LHCN-M2 (cell line): ENCODE data around the gene ITGB2. TPM values are rescaled to one million over a fixed set of nuclear protein-coding genes. Genes with fewer than 3 reads are reported as not detected.

Experiments used
- DNase-seq: peaks from one replicate; pipeline ENCODE4 v3.0.0-alpha.2; 2012; ENCODE audit warnings: low read depth
- total RNA-seq: library from RNA; depleted of rRNA; stranded (reverse); fragments of >200 nt; gene quantifications from 2 replicates; pipeline ENCODE4 v1.2.3, GENCODE V29; 2014

ITGB2 gene
- total RNA-seq, 1 experiment from 2014 or later = 3.8 TPM

DNA sequence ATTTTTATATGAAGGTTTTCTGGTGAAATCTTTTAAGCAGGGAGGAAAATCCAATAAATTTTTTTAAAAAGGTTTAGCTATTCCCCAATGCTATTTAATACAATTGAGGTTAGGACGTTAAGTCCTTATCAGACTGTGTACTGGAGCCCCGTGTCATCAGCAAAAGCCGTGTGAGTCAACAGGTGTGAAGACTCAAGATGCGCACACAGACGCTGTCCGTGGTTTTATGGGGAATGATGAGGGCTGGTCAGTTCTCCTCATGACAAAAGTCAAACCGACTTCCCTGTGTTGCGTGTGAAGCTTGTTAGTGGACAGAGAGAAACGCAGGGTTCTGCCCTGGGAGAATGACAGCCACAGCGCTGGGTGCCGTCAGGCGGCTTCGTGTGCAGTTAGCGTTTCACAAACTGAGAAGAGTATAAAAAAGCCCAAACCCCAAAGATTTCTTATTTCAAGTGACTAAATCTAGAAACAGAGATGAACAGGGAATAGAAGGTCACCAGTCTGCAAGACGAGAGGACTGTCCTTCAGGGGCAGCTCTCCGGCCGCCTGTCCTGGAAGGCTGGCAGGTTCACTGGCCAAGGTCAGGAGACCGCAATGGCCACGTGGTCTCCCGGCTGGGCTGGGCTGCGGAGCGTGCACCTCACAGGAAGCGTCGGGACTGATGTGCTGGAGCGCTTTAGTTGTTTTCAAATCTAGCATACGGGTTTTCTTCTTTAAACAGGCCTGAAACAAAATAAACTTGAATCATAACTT lies 69.6 kb downstream of the ITGB2 start:
- DNase-seq = no peak

DNA sequence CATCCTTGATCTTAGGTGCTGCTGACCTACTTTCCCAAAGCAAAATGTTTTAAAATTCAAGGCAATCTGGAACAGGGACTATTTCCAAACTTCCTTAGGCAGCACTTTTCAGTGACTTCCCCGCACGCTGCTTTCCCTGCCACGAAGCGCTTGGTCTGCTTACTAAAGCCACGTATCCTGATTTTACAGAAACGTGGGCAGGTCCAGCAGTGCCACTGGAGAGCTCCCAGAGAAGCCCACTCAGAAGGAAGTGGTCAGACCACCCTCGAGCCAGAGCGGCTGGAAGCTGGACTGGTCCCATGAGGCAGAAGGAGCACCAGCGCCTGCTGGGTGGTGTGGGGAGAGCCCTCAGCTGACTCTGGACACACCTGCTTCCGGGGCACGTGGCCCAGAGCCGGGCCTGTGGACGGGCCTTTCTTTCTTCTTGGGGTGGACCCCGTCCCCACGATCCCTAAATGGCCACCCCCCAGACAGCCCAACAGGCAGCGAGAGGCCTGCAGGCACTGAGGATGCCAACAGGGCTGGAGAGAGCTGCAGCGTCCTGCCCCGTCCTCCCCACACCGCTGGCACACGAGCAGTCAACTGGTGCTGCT lies 70.4 kb downstream of the ITGB2 start:
- DNase-seq = no peak

DNA sequence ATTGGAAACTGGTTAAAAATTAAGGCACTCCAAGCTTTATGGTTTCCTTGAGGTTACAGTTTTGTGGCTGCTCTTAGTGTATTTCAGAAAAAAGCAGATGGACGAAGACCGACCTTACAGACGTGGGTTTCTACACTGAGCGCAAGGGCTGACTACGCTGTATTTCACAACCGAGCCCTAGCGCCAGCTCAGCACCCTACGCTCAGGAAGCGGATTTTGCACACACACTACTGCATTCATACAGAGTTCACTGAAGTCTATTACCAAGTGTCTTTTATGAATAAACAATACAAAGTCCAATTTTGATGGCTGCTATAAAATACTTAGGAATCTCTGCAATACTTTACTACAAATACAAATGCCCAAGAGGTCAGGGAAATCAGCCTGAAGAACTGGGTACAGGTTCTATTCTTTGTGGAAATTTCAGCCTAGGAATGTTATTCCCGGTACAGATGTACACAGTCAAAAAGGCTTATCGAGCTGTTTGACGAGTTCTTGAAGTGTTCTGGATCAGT lies 71.0 kb downstream of the ITGB2 start:
- DNase-seq = no peak

DNA sequence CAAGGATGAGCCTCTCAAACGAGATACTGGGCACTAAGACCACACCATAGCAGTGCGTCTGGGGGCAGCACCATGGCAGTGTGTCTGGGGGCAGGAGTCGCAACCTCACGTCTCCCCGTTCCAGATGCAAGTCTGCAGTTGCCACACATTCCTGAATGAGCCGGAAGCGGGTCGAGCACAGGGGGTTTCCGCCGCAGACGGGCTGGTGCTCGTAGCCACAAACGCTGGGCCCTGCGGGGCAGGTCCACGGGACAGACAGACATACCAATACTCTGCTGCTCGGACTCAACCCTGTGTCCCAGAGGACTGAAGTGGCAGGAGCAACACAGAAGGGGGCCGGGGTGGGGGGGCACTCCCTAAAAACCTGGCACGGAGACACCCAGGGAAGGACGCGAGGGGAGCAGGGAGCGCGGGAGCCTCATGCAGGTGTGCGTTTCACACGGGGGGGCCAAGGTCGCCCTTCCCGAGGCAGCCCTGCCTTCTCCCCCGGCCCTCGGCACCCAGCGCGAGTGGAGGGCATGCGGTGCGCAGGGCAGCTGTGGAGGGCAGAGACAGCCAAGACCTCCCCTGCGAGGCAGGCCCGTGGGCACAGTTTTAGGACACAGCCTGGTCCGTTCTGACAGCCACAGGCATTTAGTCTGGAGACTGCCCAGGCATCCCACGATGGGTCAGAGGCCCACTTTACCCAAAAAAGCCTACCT lies 71.7 kb downstream of the ITGB2 start:
- DNase-seq = no peak

DNA sequence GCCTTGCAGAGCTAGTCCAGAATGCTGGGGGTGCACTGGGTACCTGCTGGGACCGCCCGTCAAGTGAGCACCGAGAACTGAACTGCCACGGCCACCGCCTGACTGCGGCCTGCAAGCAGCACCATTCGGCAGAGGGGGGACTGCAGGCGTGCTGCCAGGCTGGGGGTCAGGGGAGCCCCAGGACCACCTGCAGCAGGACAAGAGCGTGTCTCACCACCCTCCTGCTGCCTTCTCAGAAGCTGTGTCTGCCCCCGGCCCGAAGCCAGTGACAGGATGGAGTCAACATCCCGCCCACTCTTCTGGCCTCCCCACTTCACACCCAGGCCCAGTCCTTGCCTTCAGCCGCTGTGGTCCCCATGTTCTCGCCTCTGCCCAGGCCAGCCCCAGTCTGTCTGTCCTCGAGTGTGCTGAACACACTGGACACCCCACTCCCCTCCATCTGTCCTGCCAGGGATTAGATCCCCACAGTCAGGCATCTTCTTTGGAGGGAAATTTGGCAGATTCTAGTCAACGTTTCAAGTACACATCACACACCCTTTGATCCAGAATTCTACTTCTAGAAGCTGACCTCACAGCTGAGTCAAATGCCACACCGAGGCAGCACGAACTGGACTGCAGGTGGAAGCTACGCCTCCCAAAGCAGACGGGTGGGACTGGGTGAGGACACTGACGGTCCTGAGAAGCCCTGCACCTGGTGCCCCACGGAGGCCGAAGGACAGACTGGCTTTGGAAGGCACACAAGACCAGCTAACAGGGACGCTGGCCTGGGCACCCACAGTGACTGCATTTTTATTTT lies 73.2 kb downstream of the ITGB2 start:
- DNase-seq = no peak

DNA sequence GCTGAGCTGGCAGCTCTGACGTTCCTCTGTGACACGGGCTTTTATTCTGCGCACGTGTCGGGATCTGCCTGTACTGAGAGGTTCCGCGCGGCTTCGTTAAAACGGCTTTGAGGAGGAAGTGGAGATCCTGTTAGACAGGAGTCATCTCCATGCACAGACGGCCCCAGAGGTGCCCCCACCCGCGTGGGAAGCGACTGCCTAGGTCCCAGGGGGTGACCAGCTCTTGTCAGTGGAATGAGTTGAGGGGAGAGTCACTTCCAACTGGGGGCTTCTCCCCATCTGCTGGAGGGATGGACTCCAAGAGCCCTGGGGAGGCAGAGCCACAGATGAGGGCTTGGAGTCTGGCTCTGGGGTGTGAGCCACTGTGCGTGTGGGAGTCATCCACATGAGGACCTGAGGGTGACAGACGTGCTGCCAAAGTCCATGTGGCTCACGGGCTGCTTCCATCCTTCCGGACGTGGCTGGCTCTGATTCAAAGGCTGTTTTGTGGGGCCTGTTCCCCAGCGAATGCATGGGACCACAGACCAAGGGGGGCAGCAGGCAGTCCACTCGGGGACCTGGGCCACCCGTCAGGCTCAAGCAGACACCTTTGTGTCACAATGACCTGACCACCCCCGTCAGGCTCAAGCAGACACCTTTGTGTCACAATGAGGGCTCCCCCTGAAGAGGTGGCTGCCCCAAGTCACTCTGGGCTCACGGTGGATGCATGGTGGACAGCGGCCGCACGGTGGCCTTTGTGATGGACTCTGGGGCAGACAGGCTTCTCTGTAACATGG lies 74.0 kb downstream of the ITGB2 start:
- DNase-seq = peak; percentile 65

DNA sequence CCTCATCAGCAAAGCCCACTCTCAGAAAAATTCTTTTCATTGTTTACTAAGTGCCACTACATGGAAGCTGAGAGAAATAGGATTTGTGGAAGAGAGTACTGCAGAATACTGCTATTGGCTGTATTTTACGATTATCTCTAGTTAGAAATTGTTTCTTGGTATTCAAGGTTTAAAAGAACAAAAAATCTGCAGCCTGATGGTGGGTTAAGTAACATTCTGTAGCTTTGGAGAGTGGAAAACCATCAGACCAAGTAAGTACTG lies 74.5 kb downstream of the ITGB2 start:
- no peak for DNase-seq

DNA sequence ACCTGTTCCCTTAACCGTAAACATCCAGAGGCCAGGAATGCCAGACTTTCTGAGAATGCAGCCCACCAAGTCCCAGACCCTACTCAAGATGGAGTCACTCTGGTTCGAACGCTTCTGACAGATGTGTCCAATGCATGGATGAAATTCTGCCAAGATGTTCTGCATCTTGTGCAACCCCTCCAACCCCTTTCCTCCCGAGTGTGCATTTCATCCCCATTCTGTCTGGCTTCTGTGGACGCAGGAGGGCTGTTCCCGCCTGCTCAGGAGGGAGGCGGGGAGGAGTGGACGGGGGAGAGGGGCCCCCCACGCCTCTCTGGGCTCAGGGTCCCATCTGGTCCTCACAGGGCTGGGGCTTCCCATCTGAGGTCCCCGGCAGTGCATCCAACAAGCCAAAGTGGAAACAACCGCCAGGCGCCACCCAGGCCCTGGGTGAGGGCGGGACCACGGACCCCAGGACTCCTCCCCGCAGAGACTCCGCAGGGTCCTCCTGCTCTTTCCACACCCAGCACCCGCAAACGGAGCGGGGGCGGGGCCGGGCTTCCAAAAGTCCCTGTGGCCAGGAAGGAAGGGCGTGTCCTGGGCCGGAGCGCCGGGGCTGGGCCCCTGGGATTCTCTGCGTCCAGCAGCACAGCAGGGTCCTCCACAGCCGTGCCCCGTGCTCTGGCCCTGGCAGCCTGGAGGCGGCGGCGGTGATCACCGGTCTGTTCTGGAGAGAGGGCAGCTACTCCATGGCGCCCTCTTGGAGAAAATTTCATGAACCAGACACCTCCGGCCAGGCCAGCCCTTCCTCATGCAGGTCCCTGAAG lies 75.1 kb downstream of the ITGB2 start:
- DNase-seq = peak; percentile 69

DNA sequence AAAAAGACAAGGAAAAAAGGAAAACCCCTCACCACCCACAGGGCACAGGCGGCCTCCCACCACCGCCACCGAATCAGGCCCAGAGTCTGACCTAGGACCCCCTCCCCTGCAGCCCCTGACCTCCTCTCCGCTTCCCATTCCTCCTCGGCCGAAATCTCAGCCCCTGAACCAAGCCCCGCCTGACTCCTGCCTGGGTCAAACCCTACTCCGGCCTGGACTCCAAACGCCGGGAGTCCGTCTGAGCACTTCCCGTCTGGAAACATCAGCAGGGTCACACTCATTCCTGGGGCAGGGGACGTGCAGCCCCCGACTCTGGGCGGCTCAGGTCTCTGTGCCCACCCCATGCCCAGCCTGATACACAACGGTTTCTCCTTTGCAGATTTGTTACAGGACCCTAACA lies 76.4 kb downstream of the ITGB2 start:
- no peak for DNase-seq

DNA sequence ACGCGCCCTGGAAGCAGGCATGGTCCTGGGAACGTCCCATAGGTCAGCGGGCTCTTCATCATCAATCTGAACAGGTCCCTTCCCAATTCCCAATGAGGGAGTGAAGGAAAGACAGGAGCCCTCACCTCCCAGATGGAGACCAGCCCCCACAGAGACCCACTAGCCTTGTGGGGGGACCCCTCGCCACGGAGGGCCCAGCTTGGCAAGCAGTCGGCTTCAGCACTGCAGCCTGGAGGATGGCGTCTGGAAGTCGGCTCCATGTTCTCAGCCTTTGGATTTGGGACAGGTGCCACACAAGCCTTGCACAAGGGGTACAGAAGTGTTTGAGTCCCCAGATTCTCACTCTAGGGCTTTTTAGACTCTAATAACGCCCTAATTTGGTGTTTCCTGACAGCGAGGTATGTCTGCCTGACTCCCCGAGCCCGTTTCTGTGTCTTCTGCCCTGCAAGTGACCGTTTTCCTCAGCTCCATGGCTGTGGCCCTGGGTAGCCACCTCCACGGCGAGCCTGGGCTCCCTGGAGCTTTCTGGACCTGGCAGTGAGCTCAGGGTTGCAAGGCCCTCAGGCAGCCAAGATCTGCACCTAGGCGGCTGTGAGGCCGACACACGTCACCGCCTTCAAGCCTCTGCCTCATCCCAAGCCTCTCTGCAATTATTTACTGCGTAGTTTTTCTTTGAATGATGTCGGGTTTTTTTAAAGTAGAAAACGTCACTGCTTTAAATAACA lies 77.8 kb downstream of the ITGB2 start:
- DNase-seq = no peak

DNA sequence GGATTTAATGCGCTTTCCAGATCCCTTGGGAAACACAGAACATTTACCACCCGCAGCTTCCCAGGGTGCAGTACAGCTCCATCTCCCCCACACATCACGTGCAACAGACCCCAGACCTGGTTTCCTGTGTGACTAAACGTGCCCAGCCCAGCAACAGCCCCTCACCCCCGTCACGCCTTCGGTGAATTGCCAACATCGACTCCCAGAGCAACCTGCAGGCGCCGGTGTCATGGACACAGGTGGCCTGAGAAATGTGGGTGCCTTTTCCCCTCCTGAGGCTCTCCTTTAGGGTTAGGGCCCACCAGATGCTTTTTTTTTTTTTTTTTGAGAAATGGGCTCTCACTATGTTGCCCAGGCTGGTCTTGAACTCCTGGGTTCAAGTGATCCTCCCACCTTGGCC lies 78.6 kb downstream of the ITGB2 start:
- no peak for DNase-seq

DNA sequence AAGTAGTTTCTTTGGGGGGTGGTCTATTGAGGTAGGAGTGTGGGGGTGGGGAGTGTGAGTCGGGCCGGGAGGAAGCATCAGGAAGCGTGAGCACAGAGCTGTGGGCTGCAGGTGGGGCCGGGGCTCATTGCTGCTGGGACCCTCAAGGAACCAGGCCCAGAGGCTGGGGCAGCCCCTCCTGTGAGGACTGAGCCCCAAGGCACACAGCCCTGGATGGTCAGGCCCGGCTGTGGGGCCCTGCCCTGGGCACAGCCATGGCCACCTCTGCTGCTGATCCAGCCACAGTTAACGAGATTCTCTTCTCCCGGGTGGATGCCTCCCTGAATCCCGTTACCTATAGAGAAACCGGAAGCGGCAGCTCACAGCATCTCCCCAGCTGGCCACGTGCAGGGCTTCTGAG lies 79.9 kb downstream of the ITGB2 start:
- no peak for DNase-seq

DNA sequence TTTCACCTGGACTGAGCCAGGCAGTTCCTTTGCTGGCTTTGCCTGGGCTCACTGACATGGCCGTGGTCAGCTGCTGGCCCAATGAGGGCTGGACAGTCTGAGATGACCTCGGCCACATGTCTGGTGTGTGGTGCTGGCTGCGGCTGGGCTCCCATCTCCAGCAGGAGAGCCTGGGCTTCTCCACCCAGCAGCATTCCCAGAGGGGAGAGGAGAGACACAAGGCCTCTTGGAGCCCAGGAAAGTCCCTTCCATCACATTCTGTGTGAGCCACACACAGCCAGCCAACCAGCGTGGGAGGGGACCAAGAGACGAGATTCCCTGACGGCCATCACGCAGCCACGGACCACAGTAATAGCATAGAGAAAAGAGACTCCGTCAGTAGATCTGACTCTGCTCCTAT lies 81.7 kb downstream of the ITGB2 start:
- no peak for DNase-seq

DNA sequence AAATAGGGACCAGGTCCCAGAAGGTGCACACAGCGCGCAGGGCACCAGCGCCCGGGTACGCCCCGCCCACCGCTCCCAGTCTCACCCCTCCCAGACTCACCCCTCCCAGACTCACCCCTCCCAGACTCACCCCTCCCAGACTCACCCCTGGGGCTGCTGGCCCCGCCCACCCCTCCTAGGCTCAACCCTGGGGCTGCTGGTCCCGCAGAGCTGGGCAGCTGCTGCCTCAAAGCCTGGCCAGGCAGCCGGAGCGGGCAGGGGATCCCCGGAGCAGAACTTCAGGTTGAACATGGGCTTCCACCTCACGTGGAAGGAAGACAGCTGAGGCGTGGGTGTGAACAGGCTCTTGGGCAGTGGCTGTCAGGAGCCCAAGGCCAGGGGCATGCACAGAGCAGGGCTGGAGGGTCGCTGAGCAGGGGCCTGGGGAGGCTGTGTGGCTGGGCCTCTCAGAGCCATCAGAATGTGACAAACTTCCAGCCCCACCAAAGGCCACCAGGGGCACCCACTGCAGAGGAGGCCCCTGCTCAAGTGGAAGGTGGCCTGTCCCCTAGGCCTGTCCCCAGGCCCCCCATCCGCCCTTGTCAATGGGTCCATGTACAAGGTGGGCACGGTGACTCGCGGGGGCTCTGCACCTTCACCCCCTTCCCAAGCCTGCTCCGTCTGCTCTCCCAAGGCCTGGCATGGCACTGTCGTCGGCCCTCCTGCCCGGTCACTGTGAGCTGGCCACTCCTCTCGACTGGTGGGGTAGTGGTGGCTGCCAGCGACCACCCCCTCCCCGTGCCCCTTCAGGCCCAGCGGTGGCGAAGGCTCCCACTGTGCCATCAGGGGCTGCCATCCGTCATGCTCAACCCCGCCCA lies 82.4 kb downstream of the ITGB2 start:
- no peak for DNase-seq

DNA sequence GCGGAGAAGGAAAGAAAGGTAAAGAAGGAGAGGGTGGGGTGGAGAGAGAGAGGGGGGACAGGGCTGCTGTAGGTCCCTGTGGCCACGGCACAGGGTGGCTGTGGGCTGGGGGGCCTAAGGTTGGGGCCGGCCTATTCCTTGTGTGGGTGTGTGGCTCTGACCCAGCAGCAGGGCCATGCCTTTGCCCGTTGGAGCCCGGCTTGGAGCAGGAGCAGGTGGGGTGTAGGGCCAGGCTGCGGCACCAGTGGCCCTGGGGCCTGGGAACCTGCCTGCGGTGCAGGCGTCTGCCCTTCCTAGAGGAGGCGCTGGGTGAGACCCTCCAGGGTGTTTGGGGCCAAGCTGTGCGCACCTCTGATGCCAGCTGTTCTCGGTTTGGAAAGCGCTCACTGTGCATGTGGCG lies 83.2 kb downstream of the ITGB2 start:
- DNase-seq = no peak

DNA sequence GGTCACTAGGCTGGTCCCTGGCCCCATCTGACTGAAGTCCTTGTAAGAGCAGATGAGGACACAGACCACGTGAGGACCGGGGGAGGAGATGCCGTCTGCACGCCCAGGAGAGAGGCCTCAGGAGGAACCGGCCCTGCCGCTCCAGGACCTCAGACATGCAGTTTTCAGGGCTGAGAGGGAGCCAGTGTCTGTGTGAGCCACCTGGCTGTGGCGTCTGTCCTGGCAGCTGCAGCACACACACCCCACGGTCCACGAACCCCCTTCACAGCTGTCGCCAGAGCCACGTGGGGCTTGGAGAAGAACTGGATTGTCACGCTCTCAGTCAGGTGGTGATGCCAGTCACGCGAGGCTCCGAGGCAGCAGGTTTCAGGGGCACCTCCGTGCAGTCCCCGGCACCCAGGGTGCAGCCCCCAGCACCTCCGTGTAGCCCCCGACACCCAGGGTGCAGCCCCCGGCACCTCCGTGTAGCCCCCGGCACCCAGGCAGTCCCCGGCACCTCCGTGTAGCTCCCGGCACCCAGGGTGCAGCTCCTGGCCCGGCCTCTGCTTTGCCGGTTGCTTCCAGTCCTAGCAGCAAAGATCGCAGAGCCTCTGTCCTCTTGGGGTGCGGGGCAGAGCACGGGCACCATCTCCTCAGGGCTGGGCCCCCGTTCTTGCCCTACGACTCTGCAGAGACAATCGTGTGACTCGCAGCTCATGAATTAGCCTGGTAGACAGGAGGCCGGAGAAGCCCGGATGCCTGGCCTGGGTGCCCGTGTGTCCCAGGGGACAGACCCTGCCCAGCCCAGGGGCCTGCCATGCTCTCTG lies 83.8 kb downstream of the ITGB2 start:
- DNase-seq = peak; percentile 79

DNA sequence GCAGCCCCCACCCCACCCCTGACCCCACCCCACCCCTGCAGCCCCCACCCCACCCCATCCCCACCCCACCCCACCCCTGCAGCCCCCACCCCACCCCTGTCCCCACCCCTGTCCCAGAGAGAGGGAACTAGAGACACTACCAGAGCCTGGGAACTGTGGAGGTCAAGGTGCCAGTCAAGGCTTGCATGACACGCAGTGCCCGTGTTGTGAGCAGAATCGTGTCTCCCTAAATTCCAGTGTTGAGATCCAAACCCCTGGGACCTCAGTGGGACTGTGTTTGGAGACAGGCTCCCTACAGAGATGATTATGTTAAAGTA lies 84.4 kb downstream of the ITGB2 start:
- no peak for DNase-seq
